SH-SY5Y (cell line): ENCODE measurements around the gene HDGF.

Experiments
- GATA2 ChIP-seq: IDR thresholded peaks from 2 replicates; pipeline ENCODE4 v1.6.1; 2011; ENCODE audit warnings: mild to moderate bottlenecking, low read depth, low read length
- GATA3 ChIP-seq: IDR thresholded peaks from 2 replicates; pipeline ENCODE4 v1.6.1; 2011; ENCODE audit warnings: low read depth, mild to moderate bottlenecking, low read length, moderate library complexity

DNA sequence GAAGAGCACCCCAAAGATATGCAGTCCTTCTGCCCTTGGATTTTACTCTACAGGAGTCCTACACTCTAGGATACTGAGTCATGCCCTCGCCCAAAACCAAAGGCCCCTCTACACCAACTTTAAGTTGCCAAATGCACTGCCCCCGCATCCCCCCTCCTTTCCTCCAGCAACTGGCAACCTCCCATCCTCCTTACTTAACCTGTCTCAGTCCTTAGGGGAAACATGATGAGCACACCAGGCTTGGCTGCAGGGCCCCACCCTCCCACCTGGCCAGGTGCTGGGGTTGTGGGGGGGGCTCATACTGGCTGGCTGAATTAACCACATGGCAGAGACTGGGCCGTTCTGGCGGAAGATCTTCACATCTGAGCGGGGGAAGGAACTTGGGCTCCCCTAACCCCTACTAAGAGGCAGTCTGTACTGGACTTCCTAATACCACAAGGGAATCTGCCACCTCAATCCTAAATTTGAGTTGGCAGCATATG, 1.2 kb downstream of the HDGF start:
- no peak for TF ChIP-seq GATA3
- TF ChIP-seq GATA2: no peak
